Stomach (tissue), 4 donors: Measurements from ENCODE around the gene CAPG.

Source experiments
- EP300 ChIP-seq: sonication (generic); formaldehyde crosslinking; IDR thresholded peaks from one replicate; pipeline ENCODE4 v1.6.1; 2017; ENCODE audit warnings: antibody characterized with exemption
- POLR2A ChIP-seq, 4 donors: fragments of 450-650 bp; IDR thresholded peaks; one replicate each; pipeline ENCODE4 v1.6.1; 2016; ENCODE audit warnings: antibody characterized with exemption in 4 of 4, control low read depth in 2 of 4, mild to moderate bottlenecking in 1 of 4, moderate library complexity in 1 of 4
- POLR2AphosphoS5 ChIP-seq, 3 donors: sonication (generic); formaldehyde crosslinking; IDR thresholded peaks; one replicate each; pipeline ENCODE4 v1.6.1; 2016; ENCODE audit warnings: antibody characterized with exemption in 3 of 3
- TF ChIP-seq, protein P1 (sequence below), 7 experiments: fragments of 450-650 bp in 4 of 7; fragments of 200-600 bp in 3 of 7; sonication (generic) in 3 of 7; IDR thresholded peaks; one replicate each; pipeline ENCODE4 v1.5.1; 2016 to 2019; ENCODE audit warnings: antibody characterized with exemption in 7 of 7, control low read depth in 2 of 7, mild to moderate bottlenecking in 1 of 7

GRCh38 chr2:85367180-85367579 lies 43.0 kb downstream of the CAPG start:
- TF ChIP-seq, protein P1, sequence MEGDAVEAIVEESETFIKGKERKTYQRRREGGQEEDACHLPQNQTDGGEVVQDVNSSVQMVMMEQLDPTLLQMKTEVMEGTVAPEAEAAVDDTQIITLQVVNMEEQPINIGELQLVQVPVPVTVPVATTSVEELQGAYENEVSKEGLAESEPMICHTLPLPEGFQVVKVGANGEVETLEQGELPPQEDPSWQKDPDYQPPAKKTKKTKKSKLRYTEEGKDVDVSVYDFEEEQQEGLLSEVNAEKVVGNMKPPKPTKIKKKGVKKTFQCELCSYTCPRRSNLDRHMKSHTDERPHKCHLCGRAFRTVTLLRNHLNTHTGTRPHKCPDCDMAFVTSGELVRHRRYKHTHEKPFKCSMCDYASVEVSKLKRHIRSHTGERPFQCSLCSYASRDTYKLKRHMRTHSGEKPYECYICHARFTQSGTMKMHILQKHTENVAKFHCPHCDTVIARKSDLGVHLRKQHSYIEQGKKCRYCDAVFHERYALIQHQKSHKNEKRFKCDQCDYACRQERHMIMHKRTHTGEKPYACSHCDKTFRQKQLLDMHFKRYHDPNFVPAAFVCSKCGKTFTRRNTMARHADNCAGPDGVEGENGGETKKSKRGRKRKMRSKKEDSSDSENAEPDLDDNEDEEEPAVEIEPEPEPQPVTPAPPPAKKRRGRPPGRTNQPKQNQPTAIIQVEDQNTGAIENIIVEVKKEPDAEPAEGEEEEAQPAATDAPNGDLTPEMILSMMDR (IDR thresholded peaks at IDR 0.05): no peak
- no peak for TF ChIP-seq POLR2AphosphoS5 (IDR thresholded peaks at IDR 0.05)
- TF ChIP-seq EP300: no peak
- TF ChIP-seq POLR2A (IDR thresholded peaks at IDR 0.05): no peak
